ENCODE data around the gene TSEN2.
"Not testable (repeated sequence)": the region's sequence is repeated elsewhere in the genome, so short reads cannot be mapped to it uniquely, and the experiment has no call there.

Gene TSEN2

GRCh38 chr3:12465836-12466225, 18.4 kb upstream of the TSEN2 start:
- H3K4me3 ChIP-seq (ENCODE audit: low read length): no peak overlapping the region
- TF ChIP-seq, protein P1, sequence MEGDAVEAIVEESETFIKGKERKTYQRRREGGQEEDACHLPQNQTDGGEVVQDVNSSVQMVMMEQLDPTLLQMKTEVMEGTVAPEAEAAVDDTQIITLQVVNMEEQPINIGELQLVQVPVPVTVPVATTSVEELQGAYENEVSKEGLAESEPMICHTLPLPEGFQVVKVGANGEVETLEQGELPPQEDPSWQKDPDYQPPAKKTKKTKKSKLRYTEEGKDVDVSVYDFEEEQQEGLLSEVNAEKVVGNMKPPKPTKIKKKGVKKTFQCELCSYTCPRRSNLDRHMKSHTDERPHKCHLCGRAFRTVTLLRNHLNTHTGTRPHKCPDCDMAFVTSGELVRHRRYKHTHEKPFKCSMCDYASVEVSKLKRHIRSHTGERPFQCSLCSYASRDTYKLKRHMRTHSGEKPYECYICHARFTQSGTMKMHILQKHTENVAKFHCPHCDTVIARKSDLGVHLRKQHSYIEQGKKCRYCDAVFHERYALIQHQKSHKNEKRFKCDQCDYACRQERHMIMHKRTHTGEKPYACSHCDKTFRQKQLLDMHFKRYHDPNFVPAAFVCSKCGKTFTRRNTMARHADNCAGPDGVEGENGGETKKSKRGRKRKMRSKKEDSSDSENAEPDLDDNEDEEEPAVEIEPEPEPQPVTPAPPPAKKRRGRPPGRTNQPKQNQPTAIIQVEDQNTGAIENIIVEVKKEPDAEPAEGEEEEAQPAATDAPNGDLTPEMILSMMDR (IDR thresholded peaks at IDR 0.05; ENCODE audit: insufficient read depth, low read depth, low read length, missing control alignments): no peak
- DNase-seq (ENCODE audit: low read depth): no peak

DNA sequence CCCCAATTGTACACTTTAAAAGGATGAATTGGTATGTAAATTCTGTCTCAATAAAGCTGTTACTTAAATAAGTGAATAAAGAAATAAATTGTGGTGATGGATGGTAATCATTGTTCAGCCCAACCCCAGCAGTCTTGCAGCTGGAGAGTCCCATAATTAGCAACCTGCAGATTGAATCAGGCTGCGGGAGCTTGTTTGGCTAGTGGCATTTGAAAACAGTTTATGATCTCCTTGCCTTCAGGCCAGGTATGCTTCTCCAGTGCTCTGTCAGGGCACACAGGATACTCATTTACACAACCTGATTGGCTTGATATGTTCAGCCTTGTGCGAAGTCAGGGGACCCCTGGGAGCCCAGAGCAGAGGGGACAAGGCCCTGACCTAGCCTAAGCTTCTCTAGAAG, 16.5 kb upstream of the TSEN2 start:
- TF ChIP-seq, protein P1 (IDR thresholded peaks at IDR 0.05; ENCODE audit: insufficient read depth, low read depth, low read length, missing control alignments): no peak
- no peak for DNase-seq (ENCODE audit: low read depth)
- H3K4me3 ChIP-seq (ENCODE audit: low read length): no peak overlapping the region

DNA sequence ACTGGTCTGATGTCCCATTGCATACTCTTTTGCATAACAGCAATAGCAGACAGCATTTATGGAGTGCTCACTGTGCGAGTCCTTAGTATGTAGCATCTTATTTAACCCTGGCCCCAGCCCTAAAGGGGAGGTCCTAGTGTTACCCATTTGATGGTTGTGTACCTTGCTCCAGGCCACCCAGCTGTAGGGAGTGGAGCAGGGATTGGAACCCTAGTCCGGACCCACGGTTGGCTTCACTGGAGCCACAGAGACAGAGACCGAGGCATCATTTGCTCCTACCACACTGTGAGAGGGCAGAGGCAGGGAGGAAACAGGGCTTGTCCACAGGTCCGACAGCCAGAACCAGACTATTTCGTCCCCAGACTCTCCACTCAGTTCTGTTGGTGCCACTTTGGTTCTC, 16.0 kb upstream of the TSEN2 start:
- no peak for DNase-seq (ENCODE audit: low read depth)
- no peak overlapping the region for H3K4me3 ChIP-seq (ENCODE audit: low read length)
- TF ChIP-seq, protein P1 (IDR thresholded peaks at IDR 0.05; ENCODE audit: insufficient read depth, low read depth, low read length, missing control alignments): no peak

DNA sequence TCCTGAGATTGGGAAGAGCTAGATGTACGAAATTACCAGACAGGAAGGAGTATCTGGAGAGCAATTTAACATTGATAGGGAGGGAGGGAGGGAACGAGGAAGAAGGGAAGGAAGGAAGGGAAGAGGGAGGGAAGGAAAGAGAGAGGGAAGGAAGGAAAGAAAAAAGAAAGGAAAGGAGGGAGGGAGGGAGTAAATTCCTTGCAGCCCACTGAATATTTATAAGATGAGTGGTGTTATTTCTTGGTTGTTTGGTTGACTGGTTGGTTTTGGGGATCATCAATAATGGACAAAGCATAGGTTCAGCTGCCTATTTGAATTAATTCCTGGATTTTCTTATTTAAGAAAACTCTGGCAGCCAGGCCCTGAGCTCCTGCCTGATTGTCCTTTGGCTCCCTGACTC, 15.5 kb upstream of the TSEN2 start:
- TF ChIP-seq, protein P1 (IDR thresholded peaks at IDR 0.05; ENCODE audit: insufficient read depth, low read depth, low read length, missing control alignments): no peak
- H3K4me3 ChIP-seq (ENCODE audit: low read length): no peak overlapping the region
- no peak for DNase-seq (ENCODE audit: low read depth)

DNA sequence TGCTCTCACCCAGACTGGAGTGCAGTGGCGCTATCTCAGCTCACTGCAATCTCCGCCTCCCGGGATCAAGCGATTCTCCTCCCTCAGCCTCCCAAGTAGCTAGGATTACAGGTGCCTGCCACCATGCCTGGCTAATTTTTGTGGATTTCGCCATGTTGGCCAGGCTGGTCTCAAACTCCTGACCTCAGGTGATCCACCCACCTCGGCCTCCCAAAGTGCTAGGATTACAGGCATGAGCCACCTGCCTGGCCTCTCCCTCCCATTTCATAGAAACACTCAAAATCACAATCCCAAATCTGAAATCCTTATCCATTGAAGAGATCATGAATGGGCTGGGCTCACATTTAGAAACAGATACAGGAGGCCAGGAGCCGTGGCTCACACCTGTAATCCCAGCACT, 15.1 kb upstream of the TSEN2 start:
- not testable (repeated sequence) for DNase-seq (ENCODE audit: low read depth); H3K4me3 ChIP-seq (ENCODE audit: low read length)

DNA sequence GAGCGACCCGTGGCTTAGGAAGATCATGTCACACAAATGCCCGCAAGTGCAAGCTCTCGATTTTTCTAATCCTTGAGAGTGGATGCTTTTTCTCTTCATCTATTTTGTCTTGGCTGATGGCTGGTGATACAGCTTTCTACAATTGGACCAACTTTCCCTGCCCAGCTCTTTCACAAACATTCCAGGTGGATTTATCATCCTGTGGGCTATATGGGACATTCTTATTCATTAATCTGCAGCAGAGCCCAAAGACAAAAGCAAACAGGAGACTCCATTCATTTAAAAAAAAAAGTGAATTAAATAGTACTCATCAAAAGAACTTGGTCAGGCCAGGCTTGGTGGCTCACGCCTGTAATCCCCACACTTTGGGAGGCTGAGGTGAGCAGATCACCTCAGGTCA, 14.2 kb upstream of the TSEN2 start:
- DNase-seq (ENCODE audit: low read depth): peak; percentile 53
- H3K4me3 ChIP-seq (ENCODE audit: low read length): no peak overlapping the region
- TF ChIP-seq, protein P1 (IDR thresholded peaks at IDR 0.05; ENCODE audit: insufficient read depth, low read depth, low read length, missing control alignments): no peak

- TF ChIP-seq, protein P1 (IDR thresholded peaks at IDR 0.05; ENCODE audit: insufficient read depth, low read depth, low read length, missing control alignments): no peak
- no peak overlapping the region for H3K4me3 ChIP-seq (ENCODE audit: low read length)
- no peak for DNase-seq (ENCODE audit: low read depth)
Measured at GRCh38 chr3:12470680-12471079, 13.6 kb upstream of the TSEN2 start.

- H3K4me3 ChIP-seq (ENCODE audit: low read length): no peak overlapping the region
- TF ChIP-seq, protein P1 (IDR thresholded peaks at IDR 0.05; ENCODE audit: insufficient read depth, low read depth, low read length, missing control alignments): no peak
- peak; percentile 76 for DNase-seq (ENCODE audit: low read depth)
Measured at GRCh38 chr3:12471241-12471640, 13.0 kb upstream of the TSEN2 start.
